ENCODE data around the gene ONECUT3. TPM values are rescaled to one million over a fixed set of nuclear protein-coding genes. Genes with fewer than 3 reads are reported as not detected.

Gene ONECUT3
- total and polyA plus RNA-seq, 9 of the 15 experiments (the other 6 are each of a cell fraction or from before 2014, with no cell fraction given), result not detected

GRCh38 chr19:1785310-1785709 is 32.0 kb downstream of the ONECUT3 start:
- POLR2A ChIA-PET, result no interaction called here
- Histone ChIP-seq H3K4me2 (ENCODE audit: insufficient read depth, low read length) (no peak overlapping the region), H3K27me3 (ENCODE audit: control insufficient read depth in 2 of 2, insufficient read depth in 2 of 2, low read length in 2 of 2) (peaks cover 2 to 21% of the 10 kb centered on the region in 2 experiments; a peak in 3 of 5 replicates), H3K9me1 (ENCODE audit: control insufficient read depth, insufficient read depth, low read length) (no peaks in the 10 kb centered on the region), H3K79me2 (ENCODE audit: control insufficient read depth, insufficient read depth, low read length) (no peaks in the 10 kb centered on the region), H3K36me3 (ENCODE audit: control insufficient read depth, insufficient read depth, low read length) (no peaks in the 10 kb centered on the region), H2AFZ (ENCODE audit: low read depth, low read length) (no peak overlapping the region), H3K9me3 (replicated peaks; ENCODE audit: control insufficient read depth, insufficient read depth, low read depth, low read length) (no peaks in the 10 kb centered on the region; the same call in none of the 2 replicates), H3K27ac (ENCODE audit: extremely low read depth, low read depth, low read length) (no peak overlapping the region), H3K9ac (ENCODE audit: insufficient read depth in 1 of 2, low read depth in 2 of 2, low read length in 2 of 2) (no peak overlapping the region), H4K20me1 (replicated peaks; ENCODE audit: control insufficient read depth, insufficient read depth, low read length) (no peaks in the 10 kb centered on the region), H3K4me3 (no peak overlapping the region), H3K4me1 (replicated peaks in 1 of 2; ENCODE audit: control insufficient read depth in 2 of 2, insufficient read depth in 2 of 2, low read length in 2 of 2) (peaks cover 3 to 29% of the 10 kb centered on the region in 2 experiments; a peak in 3 of 5 replicates)
- TF ChIP-seq HOMEZ (CRISPR knock-in tag; IDR thresholded peaks at IDR 0.05) (no peak), ZFP30 (CRISPR knock-in tag; IDR thresholded peaks at IDR 0.05; ENCODE audit: borderline replicate concordance) (no peak), CHD2 (IDR thresholded peaks at IDR 0.05; ENCODE audit: low read depth, low read length) (no peak), HNRNPLL (IDR thresholded peaks at IDR 0.05; ENCODE audit: low read depth, low read length, poor library complexity, severe bottlenecking) (no peak), EP400 (IDR thresholded peaks at IDR 0.05) (no peak), CXXC5 (CRISPR knock-in tag; IDR thresholded peaks at IDR 0.05) (no peak), CBFB (CRISPR knock-in tag; IDR thresholded peaks at IDR 0.05) (no peak), ZNF668 (CRISPR knock-in tag; IDR thresholded peaks at IDR 0.05) (no peak), TAF1 (IDR thresholded peaks at IDR 0.05; ENCODE audit: control insufficient read depth, extremely low read depth, insufficient read depth, low read length, severe bottlenecking) (no peak), CREB1 (IDR thresholded peaks at IDR 0.05) (no peak), CREB1 (CRISPR knock-in tag; IDR thresholded peaks at IDR 0.05) (no peak), ZNF311 (CRISPR knock-in tag; IDR thresholded peaks at IDR 0.05) (no peak), KAT2B (IDR thresholded peaks at IDR 0.05; ENCODE audit: low read depth, low read length) (no peak), POLR2G (IDR thresholded peaks at IDR 0.05; ENCODE audit: low read depth, low read length) (no peak), PML (IDR thresholded peaks at IDR 0.05; ENCODE audit: low read length) (no peak), BDP1 (IDR thresholded peaks at IDR 0.05; ENCODE audit: insufficient read depth, insufficient read length) (no peak), SETDB1 (IDR thresholded peaks at IDR 0.05; ENCODE audit: low read length) (no peak), PYGO2 (tag; IDR thresholded peaks at IDR 0.05) (no peak), SRSF7 (optimal IDR thresholded peaks at IDR 0.05; ENCODE audit: low read depth, low read length) (no peak)
- TF ChIP-seq, protein P1, sequence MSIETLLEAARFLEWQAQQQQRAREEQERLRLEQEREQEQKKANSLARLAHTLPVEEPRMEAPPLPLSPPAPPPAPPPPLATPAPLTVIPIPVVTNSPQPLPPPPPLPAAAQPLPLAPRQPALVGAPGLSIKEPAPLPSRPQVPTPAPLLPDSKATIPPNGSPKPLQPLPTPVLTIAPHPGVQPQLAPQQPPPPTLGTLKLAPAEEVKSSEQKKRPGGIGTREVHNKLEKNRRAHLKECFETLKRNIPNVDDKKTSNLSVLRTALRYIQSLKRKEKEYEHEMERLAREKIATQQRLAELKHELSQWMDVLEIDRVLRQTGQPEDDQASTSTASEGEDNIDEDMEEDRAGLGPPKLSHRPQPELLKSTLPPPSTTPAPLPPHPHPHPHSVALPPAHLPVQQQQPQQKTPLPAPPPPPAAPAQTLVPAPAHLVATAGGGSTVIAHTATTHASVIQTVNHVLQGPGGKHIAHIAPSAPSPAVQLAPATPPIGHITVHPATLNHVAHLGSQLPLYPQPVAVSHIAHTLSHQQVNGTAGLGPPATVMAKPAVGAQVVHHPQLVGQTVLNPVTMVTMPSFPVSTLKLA (conservative IDR thresholded peaks at IDR 0.05), result no peak
- no TSS peak for BruUV-seq (replicated peaks)
- intact Hi-C loops (cut with micrococcal nuclease), result no loop called here
- ATAC-seq (no peak), DNase-seq (ENCODE audit: extremely low read depth in 1 of 4, low spot score in 3 of 4) (no peak), FAIRE-seq (no peak)
- in situ Hi-C loops (cut with MboI), result no loop called here
- WGBS (ENCODE audit: insufficient coverage, low coverage, missing lambda C conversion rate), result 33% methylated on average over 11 of the region's 19 CpGs
- CTCF ChIA-PET (ENCODE audit: low intra/inter-chr PET ratio), result no interaction called here
